Measurements from ENCODE around the gene ZFYVE26. TPM values are rescaled to one million over a fixed set of nuclear protein-coding genes. Genes with fewer than 3 reads are reported as not detected.
"Not testable (repeated sequence)": the region's sequence is repeated elsewhere in the genome, so short reads cannot be mapped to it uniquely, and the experiment has no call there.

The ZFYVE26 gene
- polyA plus RNA-seq, 2 of the 4 experiments (the other 2 are of a cell fraction): 4.5 to 11.3 TPM

GRCh38 chr14:67705211-67705610 is 111.2 kb downstream of the ZFYVE26 start:
- peak in 1 of 2 experiments; percentile 18 for DNase-seq (ENCODE audit: low read depth in 1 of 2, low spot score in 1 of 2)
- no peak for ATAC-seq
- TF ChIP-seq NFE2L2 (conservative IDR thresholded peaks at IDR 0.05; ENCODE audit: low read length): no peak
- no peak for TF ChIP-seq POLR2AphosphoS2 (conservative IDR thresholded peaks at IDR 0.05; ENCODE audit: low read length)
- no peak for TF ChIP-seq CHD2 (IDR thresholded peaks at IDR 0.05; ENCODE audit: low read length, partially characterized antibody)
- no peak for TF ChIP-seq REST (IDR thresholded peaks at IDR 0.05)
- Histone ChIP-seq H3K4me1 (peaks cover 28% of the 10 kb centered on the region), H3K4me3 (no peak overlapping the region), H3K4me2 (peak overlapping the region; percentile 29), H3K27ac (peak overlapping the region in 1 of 2 experiments; percentile 53; a peak in 2 of 6 replicates), H3K9me3 (peaks cover 12% of the 10 kb centered on the region; the same call in 2 of the 3 replicates)
- ChIA-PET CTCF (interaction anchor here (0.6 to 6.9 kb wide), 50 partner anchors 9 to 345 kb away, joined by 3 to 267 read pairs (median 6); partner anchors contain the start of genes ARG2, ATP6V1D, EIF2S1 and PIGH), POLR2A (interaction anchor here (1.5 to 2.0 kb wide), 2 partner anchors 10 to 31 kb away, joined by 17 to 22 read pairs; partner anchors contain the start of genes RDH11 and VTI1B)
- FAIRE-seq: no peak
- 5% methylated on average over 3 of the region's 3 CpGs for WGBS (ENCODE audit: missing lambda C conversion rate)

GRCh38 chr14:67704484-67705089 is 111.8 kb downstream of the ZFYVE26 start:
- Histone ChIP-seq H3K4me1 (peaks cover 28% of the 10 kb centered on the region), H3K4me3 (no peak overlapping the region), H3K9me3 (peaks cover 6% of the 10 kb centered on the region; the same call in 1 of the 3 replicates), H3K4me2 (peak overlapping the region; percentile 29), H3K27ac (peak overlapping the region; percentile 19 to 53; a peak in 2 of 6 replicates)
- 1% methylated on average over 3 of the region's 3 CpGs for WGBS (ENCODE audit: missing lambda C conversion rate)
- DNase-seq (ENCODE audit: low read depth in 1 of 2, low spot score in 1 of 2) (peak; percentile 73 to 74), ATAC-seq (peak; percentile 93 to 99), FAIRE-seq (peak; percentile 18)
- ChIA-PET POLR2A (interaction anchor here (1.0 to 2.0 kb wide), 5 partner anchors 9 to 122 kb away, joined by 3 to 22 read pairs (median 5); partner anchors contain the start of genes RDH11 and VTI1B), CTCF (interaction anchor here (0.6 to 6.9 kb wide), 79 partner anchors 10 to 1345 kb away, joined by 3 to 267 read pairs (median 4); partner anchors contain the start of genes ARG2, ATP6V1D, EIF2S1 and PIGH)
- TF ChIP-seq SMC3 (IDR thresholded peaks at IDR 0.05) (peak; percentile 74), RAD21 (conservative IDR thresholded peaks at IDR 0.05 in 1 of 2, IDR thresholded peaks at IDR 0.05 in 1 of 2) (peak; percentile 91), MAX (IDR thresholded peaks at IDR 0.05) (no peak), CTCF (IDR thresholded peaks at IDR 0.05) (peak; percentile 94)

GRCh38 chr14:67703997-67704396 is 112.4 kb downstream of the ZFYVE26 start:
- DNase-seq (ENCODE audit: low read depth in 1 of 2, low spot score in 1 of 2): no peak
- no peak overlapping the region; the same call in 2 of the 3 replicates for H3K4me2 ChIP-seq
- no peak for FAIRE-seq
- 56% methylated on average over 3 of the region's 3 CpGs for WGBS (ENCODE audit: missing lambda C conversion rate)
- H3K4me3 ChIP-seq: no peak overlapping the region
- TF ChIP-seq BHLHE40 (IDR thresholded peaks at IDR 0.05; ENCODE audit: low read depth, low read length): no peak
- no peak overlapping the region for H3K27ac ChIP-seq
- POLR2A ChIA-PET: interaction anchor here (0.5 to 2.0 kb wide), 6 partner anchors 9 to 122 kb away, joined by 3 to 22 read pairs (median 6); partner anchors contain the start of genes RDH11 and VTI1B
- CTCF ChIA-PET: interaction anchor here (0.6 to 6.9 kb wide), 73 partner anchors 10 to 1345 kb away, joined by 3 to 267 read pairs (median 5); partner anchors contain the start of genes ARG2, ATP6V1D, EIF2S1 and PIGH
- no peaks in the 10 kb centered on the region for H3K9me3 ChIP-seq
- H3K4me1 ChIP-seq: peaks cover 28% of the 10 kb centered on the region
- no peak for ATAC-seq

- DNase-seq (ENCODE audit: low read depth in 1 of 2, low spot score in 1 of 2); POLR2A ChIA-PET; H3K4me3 ChIP-seq; FAIRE-seq; ATAC-seq; H3K9me3 ChIP-seq; TF ChIP-seq FOSL2 (IDR thresholded peaks at IDR 0.05): not testable (repeated sequence)
- peak; percentile 38; the same call in 1 of the 2 replicates for TF ChIP-seq FOSL2 (CRISPR knock-in tag; IDR thresholded peaks at IDR 0.05)
- peak within 1 kb of the TSS; percentile 61 to 68 for H3K27ac ChIP-seq
- WGBS (ENCODE audit: missing lambda C conversion rate): 82% methylated on average over 8 of the region's 8 CpGs
- peaks cover 28% of the 10 kb centered on the region for H3K4me1 ChIP-seq
- H3K4me2 ChIP-seq: peak within 1 kb of the TSS; percentile 64
- CTCF ChIA-PET: interaction anchor here (1.1 to 6.9 kb wide), 6 partner anchors 10 to 274 kb away, joined by 4 to 267 read pairs (median 24); partner anchors contain the start of genes ARG2 and PIGH
Measured at GRCh38 chr14:67701492-67701891, 114.9 kb downstream of the ZFYVE26 start, which contains the start of gene RDH12. RDH12 (plus strand) TSS chr14:67701886; CDS start chr14:67722643, 20,757 bp downstream.

Data from A549 (cell line).